GM19193 (cell line): Measurements from ENCODE around the gene CORO1A.

Experiments used
- POLR2A ChIP-seq: IDR thresholded peaks from 4 replicates; pipeline ENCODE4 v1.6.1; 2011; ENCODE audit not compliant: insufficient read depth, insufficient read length; ENCODE audit errors: extremely low read depth

CORO1A gene

DNA sequence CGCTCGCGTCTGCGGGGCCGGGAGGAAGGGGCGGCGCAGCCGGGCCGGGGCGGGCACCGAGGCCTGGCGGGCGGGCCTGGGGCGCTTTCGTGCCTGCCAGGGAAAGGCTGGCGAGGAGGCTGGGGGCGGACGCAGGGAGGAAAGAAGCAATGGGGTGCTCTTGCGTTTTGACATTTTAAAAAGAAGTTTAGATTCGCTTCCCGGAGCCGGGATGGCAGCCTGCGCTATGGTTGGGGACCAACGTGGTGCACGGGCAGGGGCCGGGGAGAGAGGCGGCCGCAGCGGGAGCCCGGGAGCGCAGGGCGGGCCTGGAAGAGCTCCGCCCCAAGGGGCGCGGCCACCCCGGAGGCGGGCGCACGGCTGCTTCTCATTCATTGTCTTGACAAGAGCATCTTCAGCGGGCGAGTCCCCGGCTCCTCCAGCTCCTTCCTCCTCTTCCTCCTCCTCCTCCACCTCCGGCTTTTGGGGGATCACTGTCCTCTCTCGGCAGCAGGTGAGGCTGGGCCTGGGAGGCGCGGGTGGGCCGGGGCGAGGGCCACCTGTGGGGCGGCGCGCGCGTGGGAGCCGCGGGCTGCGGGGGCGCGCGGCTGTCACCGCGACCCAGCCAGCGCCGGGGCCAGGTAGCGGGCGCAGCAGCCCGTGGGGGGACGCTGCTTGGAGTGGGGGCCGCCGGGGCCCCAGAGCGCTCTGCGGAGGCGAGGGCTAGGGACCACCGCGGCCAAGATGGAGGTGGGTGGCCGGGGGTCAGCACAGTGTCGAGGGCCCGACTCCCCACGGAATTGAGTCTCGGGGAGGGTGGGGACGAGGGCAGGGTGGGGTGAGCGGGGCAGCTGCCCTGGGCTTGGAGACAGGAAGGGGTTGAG, at the start of gene CORO1A:
CORO1A (plus strand) TSS at position 370 of the 863 bp plus-strand sequence. CDS start 1,608 bp downstream, outside the sequence.
- peak; percentile 96 for TF ChIP-seq POLR2A

- TF ChIP-seq POLR2A = no peak
Observed at GRCh38 chr16:30136971-30137605, 46.3 kb upstream of the CORO1A start.

GRCh38 chr16:30137897-30138296, 45.5 kb upstream of the CORO1A start:
- no peak for TF ChIP-seq POLR2A

DNA sequence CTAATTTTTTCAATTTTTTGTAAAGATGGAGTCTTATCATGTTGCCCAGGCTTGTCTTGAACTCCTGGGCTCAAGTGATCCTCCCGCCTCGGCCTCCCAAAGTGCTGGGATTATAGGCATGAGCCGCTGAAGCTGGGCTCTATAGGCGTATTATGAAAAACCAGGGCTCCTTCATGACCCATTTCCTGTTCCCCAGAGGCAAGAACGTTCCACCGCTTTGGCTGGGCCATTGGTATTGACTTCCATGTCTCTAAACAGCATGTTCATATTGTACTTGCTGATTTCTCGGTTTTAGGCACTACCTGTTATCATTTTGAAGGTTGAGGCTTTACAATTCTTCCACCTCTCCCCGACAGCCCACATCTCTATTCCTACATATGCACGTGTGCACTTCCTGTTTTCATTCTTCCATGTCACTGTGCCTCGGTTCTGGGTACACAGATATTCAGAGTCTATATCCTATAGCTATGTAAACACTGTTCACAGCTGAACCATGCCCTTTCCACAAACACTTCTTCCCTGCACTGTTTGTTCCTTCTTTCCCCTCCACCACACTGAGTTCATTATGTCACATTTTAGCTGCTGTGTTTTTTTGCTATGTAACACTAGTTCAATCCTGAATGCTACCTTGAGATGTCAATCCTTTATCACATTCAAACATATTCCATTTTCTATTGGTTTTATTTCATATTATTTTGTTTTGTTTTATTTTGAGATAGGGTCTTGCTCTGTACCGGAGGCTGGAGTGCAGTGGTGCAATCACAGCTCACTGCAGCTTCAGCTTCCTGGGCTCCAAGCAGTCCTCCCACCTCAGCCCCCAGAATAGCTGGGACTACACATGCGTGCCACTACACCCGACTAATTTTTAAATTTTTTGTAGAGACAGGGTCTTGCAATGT, 43.6 kb upstream of the CORO1A start:
- TF ChIP-seq POLR2A = no peak

GRCh38 chr16:30141750-30142149, 41.7 kb upstream of the CORO1A start:
- TF ChIP-seq POLR2A = no peak

- no peak for TF ChIP-seq POLR2A
Observed at GRCh38 chr16:30142672-30143346, 40.6 kb upstream of the CORO1A start.

- no peak for TF ChIP-seq POLR2A
Observed at GRCh38 chr16:30143347-30143702, 40.1 kb upstream of the CORO1A start.

DNA sequence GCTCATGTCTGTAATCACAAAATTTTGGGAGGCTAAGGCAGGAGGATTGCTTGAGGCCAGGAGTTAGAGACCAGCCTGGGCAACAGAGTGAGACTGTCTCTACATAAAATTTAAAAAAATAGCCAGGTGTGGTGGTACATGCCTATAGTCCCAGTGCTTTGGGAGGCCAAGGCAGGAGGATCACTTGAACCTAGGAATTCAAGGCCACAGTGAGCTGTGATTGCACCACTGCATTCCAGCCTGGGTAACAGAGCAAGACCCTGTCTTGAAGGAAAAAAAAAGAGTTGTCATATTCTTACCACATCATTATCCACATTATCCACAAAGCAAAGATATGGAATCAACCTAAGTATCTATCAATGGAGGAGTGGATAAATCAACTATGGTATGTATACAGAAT, 39.4 kb upstream of the CORO1A start:
- TF ChIP-seq POLR2A = no peak

GRCh38 chr16:30144917-30145316, 38.5 kb upstream of the CORO1A start:
- TF ChIP-seq POLR2A = no peak

GRCh38 chr16:30145657-30146056, 37.7 kb upstream of the CORO1A start:
- no peak for TF ChIP-seq POLR2A

- no peak for TF ChIP-seq POLR2A
Observed at GRCh38 chr16:30147843-30148510, 35.4 kb upstream of the CORO1A start.

- no peak for TF ChIP-seq POLR2A
Observed at GRCh38 chr16:30149250-30149930, 34.0 kb upstream of the CORO1A start.

DNA sequence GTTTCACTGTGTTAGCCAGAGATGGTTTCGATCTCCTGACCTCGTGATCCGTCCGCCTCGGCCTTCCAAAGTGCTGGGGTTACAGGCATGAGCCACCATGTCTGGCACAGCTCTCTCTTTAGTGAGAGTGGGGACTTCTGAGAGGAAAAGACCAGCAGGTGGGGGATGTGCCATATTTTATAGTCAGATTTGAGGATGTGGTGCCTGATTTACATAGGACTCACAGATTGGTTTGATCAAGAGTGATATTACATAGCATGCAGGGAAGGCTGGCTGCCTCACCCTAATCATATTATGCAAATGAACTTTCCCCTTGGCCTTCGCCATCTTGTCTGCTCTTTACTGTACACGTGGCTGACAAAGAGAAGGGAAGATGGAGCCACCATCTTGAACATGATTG, 32.3 kb upstream of the CORO1A start:
- no peak for TF ChIP-seq POLR2A
